GM18498 (cell line): Measurements from ENCODE around the gene RIPPLY3.

Source experiments
- ATAC-seq: cut with Tn5 transposase; IDR thresholded peaks from one replicate; pipeline ENCODE4 v1.9.1; 2021; ENCODE audit warnings: mild to moderate bottlenecking, moderate library complexity; ENCODE audit not compliant: unreplicated experiment

RIPPLY3 gene

GRCh38 chr21:37055271-37055855 is 48.9 kb downstream of the RIPPLY3 start:
- ATAC-seq: no peak

GRCh38 chr21:37057614-37058013 is 51.1 kb downstream of the RIPPLY3 start:
- no peak for ATAC-seq

GRCh38 chr21:37058261-37058660 is 51.8 kb downstream of the RIPPLY3 start:
- no peak for ATAC-seq

- no peak for ATAC-seq
Observed at GRCh38 chr21:37059181-37059580, 52.7 kb downstream of the RIPPLY3 start.

- ATAC-seq: no peak
Observed at GRCh38 chr21:37060296-37060695, 53.8 kb downstream of the RIPPLY3 start.

GRCh38 chr21:37061926-37062592 is 55.6 kb downstream of the RIPPLY3 start:
- ATAC-seq: no peak

- no peak for ATAC-seq
Observed at GRCh38 chr21:37062593-37062935, 56.1 kb downstream of the RIPPLY3 start.

GRCh38 chr21:37063433-37063832 is 56.9 kb downstream of the RIPPLY3 start:
- no peak for ATAC-seq

- ATAC-seq: no peak
Observed at GRCh38 chr21:37064841-37065240, 58.3 kb downstream of the RIPPLY3 start.

GRCh38 chr21:37065561-37066177 is 59.2 kb downstream of the RIPPLY3 start:
- ATAC-seq: no peak
